Fibroblast of skin of abdomen (primary cell): Measurements from ENCODE around the gene COX6B2.

Source experiments
- DNase-seq: peaks from one replicate; pipeline ENCODE4 v3.0.0-alpha.2; 2013

Gene COX6B2

GRCh38 chr19:55383279-55384130 is 29.0 kb upstream of the COX6B2 start:
- peak; percentile 69 for DNase-seq

DNA sequence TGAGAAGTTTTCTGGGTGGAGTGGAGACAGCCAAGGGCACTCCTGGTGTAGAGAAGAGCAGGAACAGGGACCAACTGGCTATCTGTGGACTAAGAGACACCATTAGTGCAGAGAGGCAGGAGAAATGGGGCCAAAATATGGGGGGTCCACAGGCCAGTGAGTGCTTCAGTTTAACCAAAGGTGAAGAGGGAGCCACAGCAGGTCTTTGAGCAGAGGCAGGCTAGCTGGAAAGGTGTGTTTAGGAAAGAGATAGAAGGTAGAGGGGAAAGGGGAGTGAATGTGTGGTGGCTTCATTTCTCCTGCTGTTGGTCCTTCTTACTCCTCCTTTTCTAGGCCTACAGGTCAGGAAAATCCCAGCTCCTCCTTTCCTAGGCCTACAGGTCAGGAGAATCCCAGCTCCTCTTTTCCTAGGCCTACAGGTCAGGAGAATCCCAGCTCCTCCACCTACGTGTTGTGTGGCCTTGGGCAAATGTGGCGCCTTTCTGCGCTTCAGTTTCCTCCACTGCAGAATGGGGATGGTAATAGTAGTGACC is 28.1 kb upstream of the COX6B2 start:
- DNase-seq, result no peak

GRCh38 chr19:55382013-55382412 is 27.5 kb upstream of the COX6B2 start:
- no peak for DNase-seq

DNA sequence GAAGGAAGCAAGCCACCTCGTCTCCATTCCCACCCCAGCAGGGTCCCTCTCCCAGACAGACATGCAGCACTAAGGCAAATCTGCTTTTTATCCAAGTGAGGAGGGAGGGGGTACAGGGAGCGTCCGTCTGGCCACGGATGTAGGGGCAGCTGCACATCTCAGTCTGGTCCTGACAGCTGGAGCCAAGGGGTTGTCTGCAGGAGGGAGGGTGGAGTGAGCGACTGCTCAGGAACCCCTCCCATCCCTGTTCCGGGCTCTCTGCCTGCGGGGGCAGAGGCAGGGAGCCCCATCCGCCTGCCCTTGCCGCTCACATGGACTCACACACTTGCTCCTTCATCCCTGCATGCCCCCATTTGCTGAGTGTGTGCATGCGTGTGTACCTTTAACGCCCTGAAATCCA is 24.7 kb upstream of the COX6B2 start:
- DNase-seq, result no peak

DNA sequence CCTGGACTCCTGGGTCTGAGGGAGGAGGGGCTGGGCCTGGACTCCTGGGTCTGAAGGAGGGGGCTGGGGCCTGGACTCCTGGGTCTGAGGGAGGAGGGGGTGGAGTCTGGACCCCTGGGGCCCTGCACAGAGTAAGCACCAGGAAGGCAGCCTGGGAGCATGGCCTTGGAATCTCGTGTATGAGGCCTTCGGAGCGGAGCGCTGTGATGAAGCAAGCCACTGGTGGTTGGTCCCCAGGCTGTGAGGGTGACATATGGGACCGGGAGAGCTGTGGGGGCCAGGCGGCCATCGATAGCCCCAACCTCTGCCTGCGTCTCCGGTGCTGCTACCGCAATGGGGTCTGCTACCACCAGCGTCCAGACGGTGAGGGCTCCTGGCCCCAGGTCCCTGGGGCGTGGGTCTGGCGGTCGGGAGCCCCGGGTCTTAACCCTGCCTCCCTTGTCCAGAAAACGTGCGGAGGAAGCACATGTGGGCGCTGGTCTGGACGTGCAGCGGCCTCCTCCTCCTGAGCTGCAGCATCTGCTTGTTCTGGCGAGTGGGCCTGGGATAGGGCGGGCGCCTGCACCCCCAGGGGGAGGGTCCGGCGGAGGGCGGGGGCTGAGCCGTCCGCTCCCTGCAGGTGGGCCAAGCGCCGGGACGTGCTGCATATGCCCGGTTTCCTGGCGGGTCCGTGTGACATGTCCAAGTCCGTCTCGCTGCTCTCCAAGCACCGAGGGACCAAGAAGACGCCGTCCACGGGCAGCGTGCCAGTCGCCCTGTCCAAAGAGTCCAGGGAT is 23.0 kb upstream of the COX6B2 start:
- DNase-seq, result no peak

GRCh38 chr19:55376241-55376933 is 21.9 kb upstream of the COX6B2 start, which contains the start of gene TMEM190:
Gene TMEM190 (plus strand): TSS chr19:55376826. CDS start chr19:55376854, 28 bp downstream.
- DNase-seq, result no peak

- DNase-seq, result peak; percentile 44
These were observed 19.7 kb upstream of the COX6B2 start for GRCh38 chr19:55373993-55374757.

DNA sequence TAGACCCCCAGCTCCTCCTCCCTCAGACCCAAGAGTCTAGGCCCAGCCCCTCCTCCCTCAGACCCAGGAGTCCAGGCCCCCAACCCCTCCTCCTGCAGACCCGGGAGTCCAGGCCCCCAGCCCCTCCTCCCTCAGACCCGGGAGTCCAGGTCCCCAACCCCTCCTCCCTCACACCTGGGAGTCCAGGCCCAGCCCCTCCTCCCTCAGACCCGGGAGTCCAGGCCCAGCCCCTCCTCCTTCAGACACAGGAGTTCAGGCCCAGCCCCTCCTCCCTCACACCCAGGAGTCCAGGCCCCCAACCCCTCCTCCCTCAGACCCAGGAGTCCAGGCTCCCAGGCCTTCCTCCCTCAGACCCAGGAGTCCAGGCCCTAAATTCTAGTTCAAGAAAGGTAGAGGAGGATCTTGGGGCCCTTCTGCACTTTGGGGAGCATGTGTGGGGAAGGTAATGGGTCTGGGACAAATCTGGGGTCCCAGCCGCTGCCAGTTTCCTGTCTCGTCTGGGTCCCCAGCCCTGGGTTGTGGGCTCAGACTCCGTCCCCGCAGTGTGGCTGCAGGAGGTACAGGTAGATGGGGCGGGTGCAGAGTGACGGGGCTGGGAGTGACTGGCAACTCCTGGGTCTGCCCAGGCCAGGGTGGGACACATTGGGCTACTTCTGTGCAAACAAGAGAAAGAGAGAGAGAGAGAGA is 18.9 kb upstream of the COX6B2 start:
- peak; percentile 33 for DNase-seq

DNA sequence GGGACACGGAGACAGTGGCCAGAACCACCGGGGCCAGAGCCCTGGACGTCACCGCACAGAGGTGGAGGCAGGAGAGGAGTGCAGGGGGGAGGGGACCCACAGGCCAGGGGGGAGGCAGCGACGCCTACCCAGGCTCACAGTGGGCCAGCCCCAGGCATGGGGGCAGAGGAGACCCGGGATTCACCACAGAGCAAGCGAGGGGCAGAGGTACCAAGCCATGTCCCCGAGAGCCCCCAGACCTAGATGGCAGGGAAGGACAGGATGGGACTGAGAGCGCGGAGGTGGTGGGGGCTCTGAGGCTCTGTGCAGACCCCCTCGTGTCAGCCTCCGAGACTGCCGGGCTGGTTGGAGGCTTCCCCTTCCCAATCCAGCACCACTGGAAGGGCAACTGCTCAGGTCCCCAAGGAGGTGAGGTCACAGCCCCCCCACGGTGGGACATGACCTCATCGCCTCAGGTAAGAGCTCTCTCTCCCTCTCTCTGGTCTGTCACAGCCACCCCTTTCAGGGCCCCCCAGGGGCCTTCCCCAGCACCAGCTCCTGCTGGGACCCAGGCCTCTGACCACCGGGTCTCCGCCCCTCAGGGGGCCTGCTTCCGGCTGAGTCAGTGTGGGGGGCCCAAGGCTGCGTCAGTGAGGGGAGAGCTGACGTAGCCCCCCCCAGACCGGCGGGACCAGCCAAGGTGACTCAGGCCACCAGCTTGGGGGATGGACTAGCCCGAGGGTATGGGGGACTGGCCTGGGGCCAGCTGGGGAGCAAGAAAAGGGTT is 18.0 kb upstream of the COX6B2 start:
- DNase-seq, result peak; percentile 78

GRCh38 chr19:55370305-55370988 is 15.9 kb upstream of the COX6B2 start, which contains the start of gene IL11:
Gene IL11 (minus strand): TSS chr19:55370463. CDS start chr19:55370310, 153 bp downstream.
- peak; percentile 82 for DNase-seq

DNA sequence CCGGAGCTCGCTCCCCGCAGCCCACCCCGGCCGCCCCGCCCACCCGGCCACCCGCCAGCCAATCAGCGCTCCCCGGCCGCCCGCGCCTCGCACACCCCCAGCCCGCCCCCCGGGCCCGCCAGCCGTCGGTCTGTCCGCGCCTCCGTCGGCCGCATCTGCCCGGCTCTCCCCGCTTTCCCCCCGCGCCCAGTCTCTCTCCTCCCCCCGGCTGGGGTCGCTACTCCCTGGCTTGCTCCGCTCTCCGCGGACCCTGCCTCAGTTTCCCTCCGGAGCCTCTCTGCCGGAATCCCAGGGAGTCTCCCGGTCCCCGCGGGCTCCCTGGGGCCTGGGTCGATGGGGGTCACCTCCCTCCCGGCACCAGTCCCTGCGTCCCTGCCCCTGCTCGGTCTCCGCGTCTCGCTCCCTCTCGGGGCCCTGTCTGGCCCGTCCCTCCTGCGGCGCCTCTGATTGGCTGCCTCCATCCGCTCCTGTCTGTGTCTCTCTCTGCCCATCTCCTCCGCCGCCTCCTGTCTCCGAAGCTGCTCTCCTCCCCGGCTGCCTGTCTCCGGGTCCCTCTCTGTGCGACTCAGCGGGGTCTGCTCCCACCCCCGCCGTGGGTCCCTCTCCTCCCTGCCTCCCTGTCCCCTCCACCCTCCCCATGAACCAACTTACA is 15.3 kb upstream of the COX6B2 start:
- peak; percentile 83 for DNase-seq

DNA sequence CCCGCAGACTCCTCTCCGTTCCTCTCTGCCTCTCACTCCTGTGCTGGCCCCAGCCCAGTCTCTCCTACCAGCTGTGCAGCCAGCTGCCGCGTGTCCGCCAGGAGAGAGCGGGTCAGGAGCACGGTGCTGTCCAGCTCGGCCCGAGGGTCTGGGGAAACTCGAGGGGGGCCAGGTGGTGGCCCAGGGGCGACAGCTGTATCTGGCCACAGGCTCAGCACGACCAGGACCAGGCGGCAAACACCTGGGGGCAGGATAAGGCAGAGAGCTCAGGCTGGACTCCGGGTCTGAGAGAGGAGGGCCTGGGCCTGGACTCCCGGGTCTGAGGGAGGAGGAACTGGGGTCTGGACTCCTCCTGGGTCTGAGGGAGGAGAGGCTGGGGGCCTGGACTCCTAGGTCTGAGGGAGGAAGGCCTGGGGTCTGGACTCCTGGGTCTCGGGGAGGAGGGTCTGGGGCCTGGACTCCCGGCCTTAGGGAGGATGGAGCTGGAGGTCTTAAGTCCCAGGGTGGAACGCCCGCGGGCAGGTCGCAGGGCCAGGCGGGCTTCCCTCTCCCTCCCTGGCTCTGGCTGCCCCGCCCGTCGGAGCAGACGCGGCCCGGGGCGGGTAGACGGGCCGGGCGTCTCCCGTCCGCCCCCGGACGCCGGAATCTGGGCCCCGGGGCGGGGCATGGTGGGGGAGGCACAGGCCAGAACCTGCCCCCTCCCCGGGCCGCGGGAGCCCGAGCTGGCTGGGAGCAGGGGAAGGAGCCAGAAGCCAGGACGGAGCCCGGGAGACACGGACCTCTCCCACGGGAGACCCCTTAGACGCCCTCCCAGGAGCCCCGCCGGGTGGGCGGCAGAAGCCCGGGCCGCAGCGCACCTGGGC is 14.4 kb upstream of the COX6B2 start:
- DNase-seq, result peak; percentile 71

DNA sequence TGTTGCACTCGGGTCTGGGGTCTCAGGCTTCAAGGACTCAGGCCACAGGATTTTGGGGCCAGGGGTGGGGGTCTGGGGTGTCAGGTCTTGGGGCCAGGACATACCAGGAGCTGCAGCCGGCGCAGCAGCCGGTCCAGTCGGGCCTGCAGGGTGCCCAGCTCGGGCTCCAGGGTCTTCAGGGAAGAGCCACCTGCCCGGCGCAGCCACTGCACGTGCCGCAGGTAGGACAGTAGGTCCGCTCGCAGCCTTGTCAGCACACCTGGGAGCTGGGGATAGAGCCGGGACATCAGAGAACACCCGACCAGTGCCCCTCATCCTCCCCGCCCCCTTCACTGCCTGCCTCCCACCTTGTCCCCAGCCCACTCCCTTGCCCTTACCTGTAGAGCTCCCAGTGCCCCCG is 13.6 kb upstream of the COX6B2 start:
- DNase-seq, result no peak

DNA sequence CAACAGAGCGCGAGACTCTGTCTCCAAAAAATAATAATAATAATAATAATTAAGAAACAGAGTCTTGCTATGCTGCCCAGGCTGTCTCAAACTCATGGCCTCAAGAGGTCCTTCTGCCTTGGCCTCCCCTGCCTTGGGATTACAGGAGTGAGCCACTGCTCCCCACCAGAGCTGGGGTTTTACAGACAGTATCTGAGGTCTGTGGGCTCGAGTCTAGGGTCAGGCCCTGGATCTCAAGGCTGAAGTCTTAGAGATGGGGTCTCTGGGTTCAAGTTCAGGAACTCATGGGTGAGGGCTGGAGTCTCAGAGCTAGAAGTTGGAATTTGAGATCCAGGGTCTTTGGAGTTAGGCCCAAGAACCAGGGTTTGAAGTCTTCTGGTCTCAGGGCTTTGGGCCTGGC is 12.3 kb upstream of the COX6B2 start:
- no peak for DNase-seq

- no peak for DNase-seq
These were observed 11.4 kb upstream of the COX6B2 start for GRCh38 chr19:55365964-55366363.

GRCh38 chr19:55365245-55365644 is 10.7 kb upstream of the COX6B2 start:
- DNase-seq, result no peak

DNA sequence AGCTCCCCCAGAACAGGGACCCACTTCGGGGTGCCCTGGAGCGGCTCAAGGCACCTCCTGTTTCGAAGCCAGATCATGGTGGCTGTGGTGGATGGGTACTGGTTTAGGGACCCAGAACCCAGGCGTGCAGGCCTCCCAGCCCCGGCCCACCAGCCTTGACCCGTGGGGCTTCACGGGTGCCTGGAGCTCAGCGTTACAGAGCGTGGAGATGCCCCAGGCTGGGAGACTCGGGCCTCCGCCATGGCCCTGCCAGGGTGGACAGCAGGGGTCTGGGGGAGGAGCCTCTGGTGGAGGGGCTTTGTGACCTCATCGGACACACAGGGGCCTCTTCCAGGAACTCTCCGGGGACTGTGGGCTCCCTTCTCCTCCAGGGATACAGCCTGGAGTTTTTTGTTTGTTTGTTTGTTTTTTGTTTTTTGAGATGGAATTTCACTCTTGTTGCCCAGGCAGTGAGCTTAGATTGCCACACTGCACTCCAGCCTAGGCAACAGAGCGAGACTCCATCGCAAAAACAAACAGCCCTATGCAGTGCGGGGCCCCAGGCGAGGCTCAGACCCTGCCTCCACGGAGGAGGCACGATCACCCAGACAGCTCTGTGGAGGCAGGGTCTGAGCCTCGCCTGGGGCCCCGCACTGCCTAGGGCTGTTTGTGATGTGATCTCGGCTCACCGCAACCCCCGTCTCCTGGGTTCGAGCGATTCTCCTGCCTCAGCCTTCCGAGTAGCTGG is 8.6 kb upstream of the COX6B2 start, which contains the start of gene GARIN5B:
TSS of gene GARIN5B (minus strand) at position 271 of the 727 bp plus-strand sequence. CDS start at position 77, 194 bp downstream.
- DNase-seq, result no peak
